Sigmoid colon (tissue), 4 donors: ENCODE results near the gene GNG11.

ENCODE experiments used
- CTCF ChIP-seq, 4 experiments: fragments of 450-650 bp in 3 of 4; fragments of 200-600 bp in 1 of 4; IDR thresholded peaks; one replicate each; pipeline ENCODE4 v1.5.1; 2016 to 2019; ENCODE audit warnings: antibody characterized with exemption in 4 of 4, mild to moderate bottlenecking in 3 of 4, moderate library complexity in 2 of 4
- POLR2A ChIP-seq, 2 donors: fragments of 450-650 bp; IDR thresholded peaks; one replicate each; pipeline ENCODE4 v1.6.1; 2016; ENCODE audit warnings: antibody characterized with exemption in 2 of 2, mild to moderate bottlenecking in 2 of 2, moderate library complexity in 2 of 2
- POLR2AphosphoS5 ChIP-seq, 4 donors: sonication (generic); formaldehyde crosslinking; IDR thresholded peaks; one replicate each; pipeline ENCODE4 v1.6.1; 2017; ENCODE audit warnings: antibody characterized with exemption in 4 of 4

GRCh38 chr7:93877742-93878141 is 43.8 kb upstream of the GNG11 start:
- TF ChIP-seq POLR2A (IDR thresholded peaks at IDR 0.05) = no peak
- TF ChIP-seq POLR2AphosphoS5 (IDR thresholded peaks at IDR 0.05) = no peak
- no peak for TF ChIP-seq CTCF (IDR thresholded peaks at IDR 0.05)
